ENCODE results near the gene RHBDF1. TPM values are rescaled to one million over a fixed set of nuclear protein-coding genes. Genes with fewer than 3 reads are reported as not detected.

Gene RHBDF1
- total RNA-seq, 2 experiments from 2014 or later, result 0.32 TPM; not detected in 1

DNA sequence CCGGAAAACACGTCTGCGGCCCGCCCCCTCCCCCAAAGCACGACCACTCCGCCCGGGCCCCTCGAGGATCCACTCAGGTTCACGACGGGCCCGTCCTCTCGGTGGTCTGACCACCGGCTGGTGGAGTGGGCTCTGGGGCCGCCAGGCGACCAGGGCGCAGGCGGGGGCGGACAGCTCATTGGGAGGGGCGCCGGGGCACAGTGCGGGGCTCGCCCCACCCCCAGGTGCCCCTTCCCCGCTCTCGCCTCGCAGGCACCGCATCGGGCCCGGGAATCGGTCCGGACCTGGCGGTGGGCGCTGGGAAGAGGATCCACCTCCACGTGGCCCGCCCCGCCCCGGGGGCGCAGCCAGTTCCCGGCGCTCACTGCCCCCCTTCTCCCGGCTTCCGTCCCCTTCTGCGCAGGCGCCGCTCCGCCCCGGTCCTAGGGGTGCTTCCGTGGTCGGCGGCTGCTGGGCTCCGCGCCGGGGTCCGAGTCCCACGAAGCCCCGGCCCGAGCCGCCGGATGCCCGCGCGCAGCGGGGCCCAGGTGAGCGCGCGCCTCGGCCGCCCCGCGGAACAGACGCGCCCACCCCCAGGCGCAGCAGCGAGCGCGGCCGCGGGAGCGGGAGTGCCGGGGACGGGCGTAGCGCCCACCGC lies 5.5 kb upstream of the RHBDF1 start, which contains the start of gene MPG:
Gene MPG, plus strand, starts transcription at position 419 of the 637 bp plus-strand sequence. Its CDS starts 85 bp downstream, at position 504.
- CTCF ChIA-PET, result interaction anchor here (0.8 to 4.6 kb wide), 4 partner anchors 12 to 40 kb away, joined by 3 to 35 read pairs (median 17); partner anchors contain the start of genes POLR3K and SNRNP25
- POLR2A ChIA-PET, result interaction anchor here (1.0 to 1.7 kb wide), 3 partner anchors 9 to 151 kb away, joined by 3 to 5 read pairs (median 3); no protein-coding TSS in a partner anchor

DNA sequence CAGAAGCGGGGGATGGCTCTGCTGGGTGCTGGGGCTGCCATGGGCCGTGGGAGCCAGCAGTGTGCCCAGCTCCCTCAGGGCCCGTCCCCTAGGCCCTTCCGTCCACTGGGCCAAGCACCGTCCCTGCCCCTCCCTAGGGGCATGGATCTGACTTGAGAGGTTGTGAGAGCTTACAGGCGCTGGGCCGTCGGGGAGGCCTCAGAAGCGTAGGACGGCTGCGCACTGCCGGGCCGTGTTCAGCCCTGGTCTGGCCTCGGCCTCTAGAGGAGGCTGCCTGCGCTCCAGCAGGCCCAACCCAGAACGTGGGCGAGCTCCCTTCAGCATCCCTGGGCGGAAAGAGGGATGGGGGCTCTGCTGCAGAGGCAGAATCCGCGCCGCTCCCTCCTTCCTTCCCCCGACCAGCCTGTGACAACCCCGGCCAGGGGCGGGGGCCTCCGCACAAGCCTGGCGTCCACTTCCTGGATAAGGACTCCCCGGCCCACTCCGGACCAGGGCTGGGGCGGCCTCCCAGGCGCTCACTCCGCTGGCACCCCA lies 4.9 kb upstream of the RHBDF1 start:
- ChIA-PET POLR2A (interaction anchor here (1.0 to 1.7 kb wide), 3 partner anchors 8 to 151 kb away, joined by 3 to 5 read pairs (median 3); no protein-coding TSS in a partner anchor), CTCF (interaction anchor here (1.4 to 4.6 kb wide), 3 partner anchors 12 to 40 kb away, joined by 3 to 35 read pairs (median 31); no protein-coding TSS in a partner anchor)

DNA sequence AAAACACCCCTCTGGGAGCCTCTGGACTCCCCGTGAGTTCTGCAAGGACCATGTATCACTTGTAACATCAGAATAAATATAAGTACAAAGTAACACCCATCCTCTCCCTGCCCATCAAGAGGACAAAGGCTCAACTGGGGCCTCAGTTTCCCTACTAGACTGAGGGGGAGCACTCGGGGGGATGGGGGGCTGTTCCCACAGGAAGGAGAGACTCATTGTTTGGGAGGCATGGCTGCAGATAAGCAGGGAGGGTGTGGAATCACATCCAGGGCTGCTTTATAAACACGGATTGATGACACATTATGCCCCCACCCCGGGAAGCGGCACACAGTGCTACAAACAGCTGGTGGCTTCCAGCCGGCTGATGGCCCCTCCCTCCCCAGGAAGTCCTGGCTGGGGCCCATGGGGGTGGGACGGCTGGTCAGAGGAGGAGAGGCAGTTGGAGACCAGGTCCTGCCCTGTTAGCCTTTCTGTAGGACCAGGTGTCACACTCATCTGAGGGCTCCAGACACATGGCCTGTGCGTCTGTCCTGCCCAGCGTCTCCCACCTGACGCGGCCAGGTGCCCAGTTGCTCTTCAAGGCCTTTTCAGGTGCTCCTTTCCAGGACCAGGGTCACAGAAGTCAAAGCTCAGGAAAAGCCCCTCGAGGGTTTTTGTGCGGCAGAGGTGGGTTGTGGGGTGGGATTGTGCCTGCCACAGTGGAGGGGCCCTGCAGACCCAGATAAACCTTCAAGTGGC lies 4.3 kb upstream of the RHBDF1 start:
- POLR2A ChIA-PET, result interaction anchor here (1.0 to 1.7 kb wide), 3 partner anchors 8 to 152 kb away, joined by 3 to 5 read pairs (median 3); no protein-coding TSS in a partner anchor
- CTCF ChIA-PET, result interaction anchor here (1.4 to 4.6 kb wide), 3 partner anchors 11 to 41 kb away, joined by 3 to 35 read pairs (median 31); no protein-coding TSS in a partner anchor

DNA sequence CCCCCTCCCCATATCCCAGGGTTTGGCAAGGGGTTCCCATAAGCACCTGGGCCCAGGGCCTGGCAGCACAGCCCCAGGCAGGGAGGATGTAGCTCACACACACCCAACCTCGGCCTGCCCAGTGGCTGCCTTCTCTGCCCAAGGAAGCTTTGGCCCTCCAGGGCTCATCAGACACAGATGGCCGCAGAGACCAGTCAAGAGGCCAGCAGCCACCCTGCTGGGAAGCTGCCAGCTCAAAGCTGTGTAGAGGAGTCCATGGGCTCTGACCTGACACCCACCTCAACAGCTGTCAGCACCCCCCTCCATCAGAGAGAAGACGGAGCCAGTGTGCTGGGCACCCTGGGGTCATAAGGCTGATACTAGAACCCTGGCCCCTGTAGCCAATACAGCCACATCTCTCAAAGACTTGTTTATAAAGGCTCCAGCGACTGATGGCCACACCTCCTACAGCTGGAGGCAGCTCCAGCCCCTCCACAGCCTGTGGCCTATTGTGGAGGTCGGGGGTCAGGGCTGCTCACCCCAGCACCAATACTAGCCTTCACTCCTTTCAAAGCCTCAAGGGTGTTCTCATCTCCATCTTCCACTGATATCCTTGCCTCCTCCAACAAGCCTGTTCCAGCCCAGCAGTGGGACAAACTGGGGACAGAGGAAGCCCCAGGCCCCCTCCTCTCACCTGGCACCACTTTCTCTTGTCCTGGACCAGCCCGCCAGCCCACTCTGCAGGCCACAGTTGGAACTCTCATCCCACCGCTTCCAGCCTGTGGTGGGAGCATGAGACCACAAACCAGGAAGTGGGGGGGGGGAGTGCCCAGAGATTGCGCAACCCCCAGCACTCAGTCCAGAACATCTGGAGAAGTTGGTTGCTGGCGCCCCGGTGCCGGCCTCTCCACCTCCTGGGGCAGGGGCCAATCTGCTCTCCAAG lies 3.4 kb upstream of the RHBDF1 start:
- ChIA-PET POLR2A (no interaction called here), CTCF (interaction anchor here (0.6 to 4.6 kb wide), 5 partner anchors 10 to 31 kb away, joined by 3 to 35 read pairs (median 27); no protein-coding TSS in a partner anchor)

DNA sequence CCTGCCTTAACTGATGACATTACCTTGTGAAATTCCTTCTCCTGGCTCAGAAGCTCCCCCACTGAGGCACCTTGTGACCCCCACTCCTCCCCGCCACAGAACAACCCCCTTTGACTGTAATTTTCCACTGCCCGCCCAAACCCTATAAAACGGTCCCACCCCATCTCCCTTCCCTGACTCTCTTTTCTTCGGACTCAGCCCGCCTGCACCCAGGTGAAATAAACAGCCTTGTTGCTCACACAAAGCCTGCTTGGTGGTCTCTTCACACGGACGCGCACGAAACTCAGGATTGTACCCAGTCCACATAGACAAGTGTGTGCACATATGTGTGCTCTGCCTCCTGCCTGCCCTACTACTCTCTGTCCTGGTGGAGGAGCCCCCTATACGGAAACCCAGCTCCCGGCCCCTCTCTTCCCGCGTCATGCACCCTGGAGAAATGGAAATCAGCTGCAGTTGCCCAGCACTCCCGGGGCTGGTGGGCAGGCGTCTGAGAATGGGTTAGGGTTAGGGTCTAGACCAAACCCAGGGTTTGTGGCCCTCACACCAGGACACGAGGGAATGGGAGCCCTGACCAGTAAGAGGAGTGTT lies 2.4 kb upstream of the RHBDF1 start:
- ChIA-PET CTCF (interaction anchor here (0.6 to 2.7 kb wide), 4 partner anchors 9 to 32 kb away, joined by 3 to 27 read pairs (median 4); no protein-coding TSS in a partner anchor), POLR2A (no interaction called here)

DNA sequence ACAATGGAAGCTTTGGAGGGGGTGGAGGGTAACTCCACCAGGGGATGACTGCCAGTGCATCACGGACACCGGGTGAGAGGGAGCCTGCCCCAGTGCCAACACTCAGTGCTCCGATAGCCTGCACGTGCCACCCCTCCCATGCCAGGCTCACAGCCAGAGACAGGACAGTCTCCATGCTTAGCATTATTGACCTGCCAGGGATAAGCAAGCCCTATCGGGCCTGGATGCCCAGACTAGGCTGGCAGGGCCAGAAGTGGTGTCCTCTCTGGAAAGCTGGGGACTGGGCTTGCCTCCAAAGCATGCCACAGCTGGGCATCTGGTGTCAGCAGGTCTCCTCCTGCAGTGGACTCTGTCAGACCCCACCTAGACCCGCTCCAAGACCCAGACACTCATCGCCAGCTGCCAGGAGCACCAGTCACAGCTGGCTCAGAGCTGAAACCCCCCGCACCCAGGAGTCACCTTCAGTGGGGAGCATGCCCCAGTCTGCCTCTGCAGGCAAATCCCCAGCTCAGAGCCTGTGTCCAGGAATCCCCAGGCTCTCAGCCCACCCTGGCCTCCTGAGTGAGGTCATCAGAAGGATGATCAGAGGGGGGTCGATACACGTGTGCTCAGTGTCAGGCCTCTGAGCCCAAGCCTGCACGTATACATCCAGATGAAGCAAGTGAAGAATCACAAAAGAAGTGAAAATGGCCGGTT lies 1.8 kb upstream of the RHBDF1 start:
- CTCF ChIA-PET, result interaction anchor here (1.0 to 2.7 kb wide), 3 partner anchors 9 to 33 kb away, joined by 3 to 27 read pairs (median 5); no protein-coding TSS in a partner anchor
- POLR2A ChIA-PET, result no interaction called here

DNA sequence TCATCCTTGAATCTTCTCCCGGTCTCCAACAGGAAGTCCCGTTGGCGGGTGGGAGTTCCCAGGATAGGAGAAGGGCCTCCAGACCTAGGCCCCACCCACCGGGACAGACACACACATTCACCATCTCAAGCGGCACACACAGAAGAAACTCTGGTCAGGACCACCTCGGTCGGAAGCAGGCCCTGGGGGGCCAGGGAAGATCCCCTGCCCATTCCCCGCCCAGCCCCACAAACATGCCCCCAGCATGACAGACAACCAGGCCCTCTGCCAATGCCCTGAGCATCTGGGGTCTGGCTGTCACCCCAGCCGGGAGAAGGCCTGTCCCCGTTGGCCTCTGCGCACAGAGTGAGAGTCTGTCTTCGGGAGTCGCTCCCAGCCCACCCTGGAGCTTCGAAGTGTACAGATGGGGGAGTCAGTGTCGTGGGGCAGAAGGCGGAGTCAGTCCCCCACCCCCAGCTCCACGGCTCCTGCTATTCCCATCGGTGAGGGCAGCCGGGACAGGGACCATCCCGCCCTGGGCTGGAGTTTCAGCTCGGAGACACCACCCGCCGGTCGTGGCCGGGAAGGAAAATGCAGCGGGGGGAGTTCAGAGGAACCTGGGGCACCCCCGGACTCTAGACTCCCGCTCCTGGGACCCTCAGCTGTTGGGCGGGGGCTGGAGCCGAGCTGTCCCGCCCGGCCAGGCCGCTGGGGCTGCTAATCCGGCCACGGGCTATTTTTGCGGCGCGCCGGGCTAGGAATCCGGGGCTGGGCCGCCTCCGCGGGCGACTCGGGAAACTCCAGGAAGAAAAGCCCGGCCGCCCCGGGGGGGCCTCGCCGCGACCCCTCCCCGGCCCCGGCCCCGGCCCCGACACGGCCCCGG lies 660 bp downstream of the RHBDF1 start:
- ChIA-PET POLR2A (interaction anchor here (0.6 kb wide), 1 partner anchor 77 kb away, joined by 3 read pairs; no protein-coding TSS in a partner anchor), CTCF (interaction anchor here (0.6 to 10.9 kb wide), 5 partner anchors 13 to 913 kb away, joined by 3 to 238 read pairs (median 3); no protein-coding TSS in a partner anchor)

DNA sequence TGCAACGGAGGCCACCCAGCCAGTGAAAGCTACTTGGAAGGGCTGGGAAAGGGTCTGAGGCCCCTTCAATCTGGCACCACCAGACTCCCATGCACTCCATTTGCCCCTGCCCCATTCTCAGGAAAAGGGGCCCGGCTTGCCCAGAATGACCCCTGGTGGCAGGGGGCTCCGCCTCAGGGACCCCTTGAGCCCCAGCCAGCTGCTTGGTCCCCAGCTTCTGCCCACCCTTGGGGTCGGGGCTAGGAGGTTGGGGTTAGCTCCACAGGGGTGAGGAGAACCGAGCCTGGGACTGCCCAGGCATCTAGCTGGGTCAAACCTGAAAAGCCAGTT lies 1.3 kb downstream of the RHBDF1 start:
- POLR2A ChIA-PET, result interaction anchor here (0.6 kb wide), 1 partner anchor 77 kb away, joined by 3 read pairs; no protein-coding TSS in a partner anchor

DNA sequence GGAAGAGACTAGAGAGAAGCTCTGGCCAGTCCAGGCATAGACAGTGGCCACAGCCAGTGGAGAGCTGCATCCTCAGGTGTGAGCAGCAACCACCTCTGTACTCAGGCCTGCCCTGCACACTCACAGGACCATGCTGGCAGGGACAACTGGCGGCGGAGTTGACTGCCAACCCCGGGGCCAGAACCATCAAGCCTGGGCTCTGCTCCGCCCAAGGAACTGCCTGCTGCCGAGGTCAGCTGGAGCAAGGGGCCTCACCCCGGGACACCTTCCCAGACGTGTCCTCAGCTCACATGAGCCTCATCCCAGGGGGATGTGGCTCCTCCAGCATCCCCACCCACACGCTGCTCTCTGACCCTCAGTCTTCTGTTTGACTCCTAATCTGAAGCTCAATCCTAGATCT lies 3.2 kb downstream of the RHBDF1 start:
- POLR2A ChIA-PET, result interaction anchor here (0.6 to 1.6 kb wide), 3 partner anchors 8 to 108 kb away, joined by 3 to 5 read pairs (median 3); partner anchors contain the start of gene MPG
- CTCF ChIA-PET, result interaction anchor here (1.0 to 10.9 kb wide), 2 partner anchors 14 to 26 kb away, joined by 4 to 238 read pairs; no protein-coding TSS in a partner anchor

More for the DNA sequence above, 1.3 kb downstream of the RHBDF1 start:
- CTCF ChIA-PET, result interaction anchor here (0.6 to 10.9 kb wide), 3 partner anchors 24 to 914 kb away, joined by 3 to 238 read pairs (median 5); no protein-coding TSS in a partner anchor

DNA sequence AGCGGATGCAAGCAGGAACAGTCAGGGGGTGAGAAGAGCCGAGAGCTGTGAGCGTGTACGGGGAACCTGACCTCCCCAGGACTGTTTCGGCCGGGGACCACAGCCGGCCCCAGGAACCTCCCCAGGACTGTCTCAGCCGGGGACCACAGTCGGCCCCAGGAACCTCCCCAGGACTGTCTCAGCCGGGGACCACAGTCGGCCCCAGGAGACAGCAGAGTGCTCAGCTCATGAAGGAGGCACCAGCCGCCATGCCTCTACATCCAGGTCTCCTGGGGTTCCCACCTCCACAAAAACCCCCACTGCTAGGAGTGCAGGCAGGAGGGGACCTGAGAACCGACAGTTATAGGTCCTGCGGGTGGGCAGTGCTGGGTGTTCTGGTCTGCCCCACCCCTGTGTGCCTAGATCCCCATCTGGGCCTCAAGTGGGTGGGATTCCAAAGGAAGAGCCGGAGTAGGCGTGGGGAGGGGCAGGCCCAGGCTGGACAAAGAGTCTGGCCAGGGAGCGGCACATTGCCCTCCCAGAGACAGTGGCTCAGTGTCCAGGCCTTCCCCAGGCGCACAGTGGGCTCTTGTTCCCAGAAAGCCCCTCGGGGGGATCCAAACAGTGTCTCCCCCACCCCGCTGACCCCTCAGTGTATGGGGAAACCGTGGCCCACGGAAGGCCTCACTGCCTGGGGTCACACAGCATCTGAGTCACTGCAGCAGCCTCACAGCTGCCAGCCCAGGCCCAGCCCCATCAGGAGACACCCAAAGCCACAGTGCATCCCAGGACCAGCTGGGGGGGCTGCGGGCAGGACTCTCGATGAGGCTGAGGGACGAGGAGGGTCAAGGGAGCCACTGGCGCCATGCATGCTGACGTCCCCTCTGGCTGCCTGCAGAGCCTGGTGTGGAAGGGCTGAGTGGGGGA lies 4.3 kb downstream of the RHBDF1 start:
- ChIA-PET POLR2A (interaction anchor here (0.6 to 1.6 kb wide), 2 partner anchors 9 to 109 kb away, joined by 3 to 5 read pairs; partner anchors contain the start of gene MPG), CTCF (interaction anchor here (1.0 to 10.9 kb wide), 2 partner anchors 15 to 27 kb away, joined by 4 to 238 read pairs; no protein-coding TSS in a partner anchor)

DNA sequence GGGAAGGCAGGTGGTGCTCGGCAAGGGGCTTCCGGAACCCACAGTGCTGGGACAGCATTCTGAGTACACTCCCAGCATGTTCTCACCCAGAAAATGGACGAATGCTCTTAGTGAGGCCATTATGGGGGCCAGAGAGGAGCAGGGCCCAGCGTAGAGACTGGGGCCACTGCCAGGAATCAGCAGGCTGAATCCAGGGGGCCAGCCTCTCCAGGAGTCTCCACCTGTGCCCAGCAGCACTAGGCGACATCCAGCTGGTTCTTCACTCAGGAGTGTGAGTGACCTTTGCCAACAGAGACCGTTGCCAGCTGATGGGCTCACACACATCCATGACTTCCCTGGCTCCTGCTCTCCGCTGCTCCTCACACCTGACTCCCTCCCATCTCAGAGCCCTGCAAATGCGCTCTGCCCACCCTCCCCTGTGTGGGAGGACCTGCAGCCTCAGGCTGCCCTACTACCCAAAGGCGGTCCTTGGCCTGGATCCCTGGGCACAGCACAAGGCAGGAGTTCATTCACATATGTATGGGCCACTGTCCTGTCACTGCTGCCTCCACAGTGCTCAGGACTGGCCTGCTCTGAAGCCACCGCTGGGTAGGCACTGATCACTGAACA lies 5.1 kb downstream of the RHBDF1 start:
- ChIA-PET CTCF (interaction anchor here (10.9 kb wide), 1 partner anchor 28 kb away, joined by 238 read pairs; no protein-coding TSS in a partner anchor), POLR2A (no interaction called here)

DNA sequence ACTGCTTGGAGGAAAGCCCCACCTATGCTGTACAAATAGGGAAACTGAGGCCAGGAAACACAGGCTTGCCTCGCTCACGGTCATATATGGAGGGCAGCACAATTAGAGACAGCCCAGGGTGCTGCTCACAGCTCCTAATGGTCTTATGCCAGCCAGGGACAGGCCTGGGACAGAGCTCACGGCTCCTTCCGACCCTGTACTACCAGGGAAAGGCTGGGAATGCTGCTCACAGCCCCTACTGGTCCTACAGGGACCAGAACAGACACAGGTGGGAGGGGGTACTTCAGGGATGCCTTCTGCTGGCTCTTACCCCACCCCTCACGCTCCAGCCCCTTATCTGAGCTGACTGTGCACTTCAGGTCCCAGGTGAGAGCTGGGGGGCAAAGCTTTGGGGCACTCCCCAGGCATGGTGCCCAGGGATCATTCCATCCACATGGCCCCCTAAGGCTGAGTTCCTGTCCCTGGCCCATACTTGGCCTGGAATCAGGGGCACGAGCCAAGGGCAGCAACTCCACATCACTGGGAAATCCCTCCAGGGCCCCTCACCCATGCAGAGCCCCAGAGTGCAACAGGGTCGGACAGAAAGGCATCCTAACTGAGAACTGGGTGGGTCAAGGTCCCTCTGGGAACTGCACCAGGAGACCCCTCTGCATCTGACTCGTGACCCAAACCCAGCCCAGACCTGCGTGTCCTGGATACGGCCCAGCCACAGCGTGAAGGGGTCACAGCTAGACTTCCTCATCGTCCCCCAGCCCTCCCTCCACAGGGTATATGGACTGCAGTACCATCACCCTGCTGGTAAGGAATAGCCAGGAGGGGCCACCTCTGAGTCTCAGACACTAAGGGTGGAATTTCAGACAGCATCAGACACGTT lies 5.9 kb downstream of the RHBDF1 start:
- ChIA-PET CTCF (interaction anchor here (0.7 to 10.9 kb wide), 17 partner anchors 8 to 301 kb away, joined by 3 to 238 read pairs (median 7); partner anchors contain the start of genes HBQ1 and MPG), POLR2A (interaction anchor here (0.9 to 1.4 kb wide), 2 partner anchors 11 to 30 kb away, joined by 3 to 4 read pairs; partner anchors contain the start of gene MPG)

DNA sequence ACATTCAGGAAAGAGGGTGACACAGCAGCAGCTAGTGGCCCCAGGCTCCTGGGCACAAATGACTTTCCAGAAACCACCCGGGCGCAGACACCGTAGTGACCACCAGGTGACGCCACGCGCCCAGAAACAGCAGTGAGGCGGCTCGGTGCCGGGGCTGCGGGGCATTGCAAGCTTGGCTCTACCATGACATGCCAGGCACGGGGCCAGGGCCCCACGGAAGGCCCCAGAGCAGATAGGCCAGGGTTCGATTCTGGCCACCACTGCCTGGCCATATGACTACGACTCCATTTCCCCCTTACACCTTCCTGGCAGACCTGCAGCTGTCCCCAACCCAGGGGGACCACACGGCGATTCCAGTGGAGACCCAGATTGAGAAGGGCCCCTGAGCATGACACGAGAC lies 6.7 kb downstream of the RHBDF1 start:
- POLR2A ChIA-PET, result interaction anchor here (0.9 to 1.4 kb wide), 2 partner anchors 12 to 31 kb away, joined by 3 to 4 read pairs; partner anchors contain the start of gene MPG
- CTCF ChIA-PET, result interaction anchor here (0.5 to 10.9 kb wide), 19 partner anchors 9 to 536 kb away, joined by 3 to 238 read pairs (median 7); partner anchors contain the start of genes HBQ1 and MPG
